Liver (tissue), 9 donors: Measurements from ENCODE around the gene TMEM79. TPM values are rescaled to one million over a fixed set of nuclear protein-coding genes. Genes with fewer than 3 reads are reported as not detected.
A peak's percentile ranks its signal among the peaks of the same experiment; 100 is the strongest.

ENCODE experiments used
- DNase-seq: peaks from one replicate; pipeline ENCODE4 v3.0.0-alpha.2; 2017; ENCODE audit warnings: low spot score
- H3K27ac ChIP-seq, 2 donors: one replicate each; pipeline ENCODE4 v1.7.0; 2013; ENCODE audit warnings: inconsistent platforms in 2 of 2, low read length in 2 of 2, control low read depth in 1 of 2, low read depth in 1 of 2, mild to moderate bottlenecking in 1 of 2
- H3K27me3 ChIP-seq, 4 donors: one replicate each; pipeline versions ENCODE4 v1.6.1 to v1.7.0; 2013; ENCODE audit warnings: low read length in 3 of 4, inconsistent platforms in 1 of 4, mild to moderate bottlenecking in 1 of 4, moderate library complexity in 1 of 4; ENCODE audit not compliant: control insufficient read depth in 4 of 4, insufficient read depth in 4 of 4
- H3K36me3 ChIP-seq, 4 donors: one replicate each; pipeline versions ENCODE4 v1.6.1 to v1.7.0; 2013; ENCODE audit warnings: low read length in 3 of 4, mild to moderate bottlenecking in 3 of 4, low read depth in 1 of 4, moderate library complexity in 1 of 4; ENCODE audit not compliant: control insufficient read depth in 4 of 4, insufficient read depth in 3 of 4
- H3K4me1 ChIP-seq, 4 donors: one replicate each; pipeline versions ENCODE4 v1.6.1 to v1.7.0; 2013; ENCODE audit warnings: low read length in 3 of 4, mild to moderate bottlenecking in 3 of 4, moderate library complexity in 1 of 4; ENCODE audit not compliant: control insufficient read depth in 4 of 4, insufficient read depth in 4 of 4
- H3K4me3 ChIP-seq, 3 donors: one replicate each; pipeline versions ENCODE4 v1.6.1 to v1.7.0; 2013; ENCODE audit warnings: low read length in 3 of 3, control low read depth in 1 of 3, low read depth in 1 of 3, mild to moderate bottlenecking in 1 of 3
- H3K9ac ChIP-seq, 2 donors: one replicate each; pipeline ENCODE4 v1.7.0; 2013; ENCODE audit warnings: low read length in 2 of 2, mild to moderate bottlenecking in 2 of 2, moderate library complexity in 2 of 2, control low read depth in 1 of 2, low read depth in 1 of 2
- H3K9me3 ChIP-seq, 4 donors: one replicate each; pipeline versions ENCODE4 v1.6.1 to v1.7.0; 2013; ENCODE audit warnings: low read length in 3 of 4; ENCODE audit not compliant: control insufficient read depth in 4 of 4
- EGR1 ChIP-seq, 2 donors: IDR thresholded peaks; 2 replicates each; pipeline ENCODE4 v1.6.1; 2016 to 2018; ENCODE audit warnings: antibody characterized with exemption in 2 of 2, low read depth in 2 of 2
- FOXA1 ChIP-seq: IDR thresholded peaks from 2 replicates; pipeline ENCODE4 v1.6.1; 2016; ENCODE audit warnings: antibody characterized with exemption
- FOXA2 ChIP-seq: IDR thresholded peaks from 2 replicates; pipeline ENCODE4 v1.6.1; 2016; ENCODE audit warnings: antibody characterized with exemption
- GABPA ChIP-seq, 2 donors: IDR thresholded peaks in 1 of 2; conservative IDR thresholded peaks in 1 of 2; 2 replicates each; pipeline ENCODE4 v1.6.1; 2016; ENCODE audit warnings: antibody characterized with exemption in 2 of 2, mild to moderate bottlenecking in 1 of 2, moderate library complexity in 1 of 2
- HNF4A ChIP-seq, 2 donors: conservative IDR thresholded peaks; 2 replicates each; pipeline ENCODE4 v1.6.1; 2016; ENCODE audit warnings: antibody characterized with exemption in 2 of 2, mild to moderate bottlenecking in 2 of 2
- HNF4G ChIP-seq: IDR thresholded peaks from 2 replicates; pipeline ENCODE4 v1.6.1; 2016; ENCODE audit warnings: antibody characterized with exemption
- JUND ChIP-seq, 2 donors: IDR thresholded peaks; 2 replicates each; pipeline ENCODE4 v1.6.1; 2016; ENCODE audit warnings: antibody characterized with exemption in 2 of 2
- NR2F2 ChIP-seq: IDR thresholded peaks from 2 replicates; pipeline ENCODE4 v1.6.1; 2016; ENCODE audit warnings: antibody characterized with exemption
- RXRA ChIP-seq, 2 donors: IDR thresholded peaks; 2 replicates each; pipeline ENCODE4 v1.6.1; 2017 to 2018; ENCODE audit warnings: antibody characterized with exemption in 2 of 2, mild to moderate bottlenecking in 1 of 2
- TAF1 ChIP-seq: conservative IDR thresholded peaks from 2 replicates; pipeline ENCODE4 v1.6.1; 2016; ENCODE audit warnings: antibody characterized with exemption, mild to moderate bottlenecking
- YY1 ChIP-seq: IDR thresholded peaks from 2 replicates; pipeline ENCODE4 v1.6.1; 2016; ENCODE audit warnings: antibody characterized with exemption, mild to moderate bottlenecking
- WGBS: extraction: QIAGEN DNeasy Blood & Tissue Kit; methylation state at CpG from one replicate; pipeline ENCODE4 v1.1.7; 2013; 5-methylcytosine and 5-hydroxymethylcytosine counted together
- polyA plus RNA-seq, 2 donors: library from polyadenylated mRNA; stranded (reverse) in 1 of 2; unstranded in 1 of 2; fragments of 200-250 nt in 1 of 2; fragments of >200 nt in 1 of 2; fragmentation: Nextera tagmentation in 1 of 2; extraction: Ambion mirVana in 1 of 2; gene quantifications; one replicate each; pipeline versions ENCODE4 v1.2.1 to v1.2.3, GENCODE V29; 2013 to 2015
- total RNA-seq, 2 donors: library from RNA; depleted of rRNA; stranded (reverse); fragments of >200 nt; gene quantifications; one replicate each; pipeline ENCODE4 v1.2.3, GENCODE V29; 2014
- TF ChIP-seq, protein P1 (sequence below): IDR thresholded peaks from 2 replicates; pipeline ENCODE4 v1.6.1; 2016; ENCODE audit warnings: antibody characterized with exemption
- TF ChIP-seq, protein P2 (sequence below): IDR thresholded peaks from 2 replicates; pipeline ENCODE4 v1.6.1; 2016; ENCODE audit warnings: antibody characterized with exemption
- TF ChIP-seq, protein P3 (sequence below): fragments of 150-350 bp; IDR thresholded peaks from 2 replicates; pipeline ENCODE4 v1.5.1; 2017; ENCODE audit warnings: improper control_type of control experiment, low read depth, low read length; ENCODE audit not compliant: missing input control
- TF ChIP-seq, protein P4 (sequence below): IDR thresholded peaks from 2 replicates; pipeline ENCODE4 v1.6.1; 2016; ENCODE audit warnings: antibody characterized with exemption, mild to moderate bottlenecking
- TF ChIP-seq, protein P5 (sequence below): IDR thresholded peaks from 2 replicates; pipeline ENCODE4 v1.6.1; 2016; ENCODE audit warnings: antibody characterized with exemption
- donor health status: healthy.
- donor health status: healthy.
- donor health status: healthy.
- donor health status: healthy.
- donor health status: healthy.

Gene TMEM79
- total and polyA plus RNA-seq, 4 donors = 1.2 to 2.2 (median 1.6) TPM

DNA sequence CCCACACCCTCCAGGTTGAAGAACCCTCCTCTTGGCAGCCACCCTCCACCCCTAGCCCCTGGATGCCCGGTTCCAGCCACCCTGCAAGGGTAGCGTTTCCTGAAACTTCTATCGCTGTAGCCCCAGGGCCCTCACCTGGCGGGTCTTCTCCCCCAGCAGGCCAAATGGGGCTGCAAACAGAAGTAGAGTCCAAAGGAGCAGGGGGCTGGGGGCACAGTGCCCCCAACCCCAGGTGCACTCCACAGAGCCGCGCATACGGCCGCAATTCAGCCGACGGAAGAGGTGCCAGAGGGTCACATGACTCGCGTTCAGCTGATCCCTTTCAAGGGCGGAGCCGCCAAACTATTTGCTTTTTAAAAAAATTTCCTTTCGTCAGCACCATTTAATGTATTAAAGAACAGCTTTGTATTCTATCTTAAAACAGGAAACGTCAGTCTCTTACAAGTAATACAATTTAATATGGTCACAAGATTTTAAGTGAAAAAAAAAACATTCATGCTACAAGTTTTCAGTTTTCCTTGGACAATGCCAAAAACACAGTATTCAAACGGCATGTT, 11.3 kb downstream of the TMEM79 start, which contains the start of gene GLMP:
Gene GLMP, minus strand, starts transcription at position 289 of the 557 bp plus-strand sequence. Its CDS starts 34 bp downstream, at position 255.
- Histone ChIP-seq H3K36me3 (peaks cover 0 to 3% (median 1%) of the 10 kb centered on the region in 4 donors), H3K4me3 (peak within 1 kb of the TSS; percentile 75 to 92 (median 91)), H3K9me3 (no peaks in the 10 kb centered on the region), H3K9ac (peak within 1 kb of the TSS; percentile 52 to 70), H3K27me3 (no peaks in the 10 kb centered on the region), H3K4me1 (peaks cover 16 to 54% (median 49%) of the 10 kb centered on the region in 4 donors), H3K27ac (peak within 1 kb of the TSS in 1 of 2 donors; percentile 49)
- TF ChIP-seq EGR1 (IDR thresholded peaks at IDR 0.05; ENCODE audit: low read depth in 2 of 2) (peak in 1 of 2 donors; percentile 14), FOXA2 (no peak), TAF1 (no peak), GABPA (IDR thresholded peaks at IDR 0.05 in 1 of 2, conservative IDR thresholded peaks at IDR 0.05 in 1 of 2) (peak in 1 of 2 donors; percentile 48), JUND (IDR thresholded peaks at IDR 0.05) (no peak), YY1 (peak; percentile 37), RXRA (IDR thresholded peaks at IDR 0.05) (peak in 1 of 2 donors; percentile 21), HNF4A (conservative IDR thresholded peaks at IDR 0.05) (peak in 1 of 2 donors; percentile 29)
- TF ChIP-seq, protein P1, sequence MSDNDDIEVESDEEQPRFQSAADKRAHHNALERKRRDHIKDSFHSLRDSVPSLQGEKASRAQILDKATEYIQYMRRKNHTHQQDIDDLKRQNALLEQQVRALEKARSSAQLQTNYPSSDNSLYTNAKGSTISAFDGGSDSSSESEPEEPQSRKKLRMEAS = peak; percentile 23
- TF ChIP-seq, protein P2, sequence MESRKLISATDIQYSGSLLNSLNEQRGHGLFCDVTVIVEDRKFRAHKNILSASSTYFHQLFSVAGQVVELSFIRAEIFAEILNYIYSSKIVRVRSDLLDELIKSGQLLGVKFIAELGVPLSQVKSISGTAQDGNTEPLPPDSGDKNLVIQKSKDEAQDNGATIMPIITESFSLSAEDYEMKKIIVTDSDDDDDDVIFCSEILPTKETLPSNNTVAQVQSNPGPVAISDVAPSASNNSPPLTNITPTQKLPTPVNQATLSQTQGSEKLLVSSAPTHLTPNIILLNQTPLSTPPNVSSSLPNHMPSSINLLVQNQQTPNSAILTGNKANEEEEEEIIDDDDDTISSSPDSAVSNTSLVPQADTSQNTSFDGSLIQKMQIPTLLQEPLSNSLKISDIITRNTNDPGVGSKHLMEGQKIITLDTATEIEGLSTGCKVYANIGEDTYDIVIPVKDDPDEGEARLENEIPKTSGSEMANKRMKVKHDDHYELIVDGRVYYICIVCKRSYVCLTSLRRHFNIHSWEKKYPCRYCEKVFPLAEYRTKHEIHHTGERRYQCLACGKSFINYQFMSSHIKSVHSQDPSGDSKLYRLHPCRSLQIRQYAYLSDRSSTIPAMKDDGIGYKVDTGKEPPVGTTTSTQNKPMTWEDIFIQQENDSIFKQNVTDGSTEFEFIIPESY = peak; percentile 70
- TF ChIP-seq, protein P3, sequence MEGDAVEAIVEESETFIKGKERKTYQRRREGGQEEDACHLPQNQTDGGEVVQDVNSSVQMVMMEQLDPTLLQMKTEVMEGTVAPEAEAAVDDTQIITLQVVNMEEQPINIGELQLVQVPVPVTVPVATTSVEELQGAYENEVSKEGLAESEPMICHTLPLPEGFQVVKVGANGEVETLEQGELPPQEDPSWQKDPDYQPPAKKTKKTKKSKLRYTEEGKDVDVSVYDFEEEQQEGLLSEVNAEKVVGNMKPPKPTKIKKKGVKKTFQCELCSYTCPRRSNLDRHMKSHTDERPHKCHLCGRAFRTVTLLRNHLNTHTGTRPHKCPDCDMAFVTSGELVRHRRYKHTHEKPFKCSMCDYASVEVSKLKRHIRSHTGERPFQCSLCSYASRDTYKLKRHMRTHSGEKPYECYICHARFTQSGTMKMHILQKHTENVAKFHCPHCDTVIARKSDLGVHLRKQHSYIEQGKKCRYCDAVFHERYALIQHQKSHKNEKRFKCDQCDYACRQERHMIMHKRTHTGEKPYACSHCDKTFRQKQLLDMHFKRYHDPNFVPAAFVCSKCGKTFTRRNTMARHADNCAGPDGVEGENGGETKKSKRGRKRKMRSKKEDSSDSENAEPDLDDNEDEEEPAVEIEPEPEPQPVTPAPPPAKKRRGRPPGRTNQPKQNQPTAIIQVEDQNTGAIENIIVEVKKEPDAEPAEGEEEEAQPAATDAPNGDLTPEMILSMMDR = no peak
- TF ChIP-seq, protein P4, sequence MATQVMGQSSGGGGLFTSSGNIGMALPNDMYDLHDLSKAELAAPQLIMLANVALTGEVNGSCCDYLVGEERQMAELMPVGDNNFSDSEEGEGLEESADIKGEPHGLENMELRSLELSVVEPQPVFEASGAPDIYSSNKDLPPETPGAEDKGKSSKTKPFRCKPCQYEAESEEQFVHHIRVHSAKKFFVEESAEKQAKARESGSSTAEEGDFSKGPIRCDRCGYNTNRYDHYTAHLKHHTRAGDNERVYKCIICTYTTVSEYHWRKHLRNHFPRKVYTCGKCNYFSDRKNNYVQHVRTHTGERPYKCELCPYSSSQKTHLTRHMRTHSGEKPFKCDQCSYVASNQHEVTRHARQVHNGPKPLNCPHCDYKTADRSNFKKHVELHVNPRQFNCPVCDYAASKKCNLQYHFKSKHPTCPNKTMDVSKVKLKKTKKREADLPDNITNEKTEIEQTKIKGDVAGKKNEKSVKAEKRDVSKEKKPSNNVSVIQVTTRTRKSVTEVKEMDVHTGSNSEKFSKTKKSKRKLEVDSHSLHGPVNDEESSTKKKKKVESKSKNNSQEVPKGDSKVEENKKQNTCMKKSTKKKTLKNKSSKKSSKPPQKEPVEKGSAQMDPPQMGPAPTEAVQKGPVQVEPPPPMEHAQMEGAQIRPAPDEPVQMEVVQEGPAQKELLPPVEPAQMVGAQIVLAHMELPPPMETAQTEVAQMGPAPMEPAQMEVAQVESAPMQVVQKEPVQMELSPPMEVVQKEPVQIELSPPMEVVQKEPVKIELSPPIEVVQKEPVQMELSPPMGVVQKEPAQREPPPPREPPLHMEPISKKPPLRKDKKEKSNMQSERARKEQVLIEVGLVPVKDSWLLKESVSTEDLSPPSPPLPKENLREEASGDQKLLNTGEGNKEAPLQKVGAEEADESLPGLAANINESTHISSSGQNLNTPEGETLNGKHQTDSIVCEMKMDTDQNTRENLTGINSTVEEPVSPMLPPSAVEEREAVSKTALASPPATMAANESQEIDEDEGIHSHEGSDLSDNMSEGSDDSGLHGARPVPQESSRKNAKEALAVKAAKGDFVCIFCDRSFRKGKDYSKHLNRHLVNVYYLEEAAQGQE = peak; percentile 20
- WGBS = under 1% methylated on average over 17 of the region's 17 CpGs
- DNase-seq = peak; percentile 73

DNA sequence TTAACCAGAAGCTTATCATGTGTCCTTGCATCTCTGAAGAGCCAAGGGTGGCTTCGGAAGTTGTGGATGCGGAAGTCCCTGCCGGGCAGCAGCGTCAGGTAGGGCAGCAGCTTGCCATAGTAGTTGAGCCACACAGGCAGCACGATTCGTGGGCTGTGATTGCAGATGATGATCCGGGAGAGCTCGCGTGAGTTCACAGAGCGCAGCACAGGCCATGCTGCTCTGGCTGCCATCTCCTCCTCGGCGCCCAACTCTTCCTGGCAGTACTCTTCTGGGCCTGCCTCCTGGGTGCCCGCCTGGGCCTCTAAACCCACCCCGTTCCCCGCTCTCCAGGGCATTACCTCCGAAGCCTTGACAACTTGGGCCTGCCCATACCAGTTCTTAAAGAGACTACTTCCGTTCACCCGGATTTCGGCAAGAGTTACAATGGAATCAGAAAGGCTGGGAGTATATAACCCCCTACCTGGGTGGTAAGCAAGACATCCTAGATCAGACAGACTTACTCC, 14.8 kb downstream of the TMEM79 start, which contains the start of gene VHLL:
Gene VHLL, minus strand, starts transcription at position 456 of the 506 bp plus-strand sequence. Its CDS starts 118 bp downstream, at position 338.
- Histone ChIP-seq H3K36me3 (peaks cover 0 to 2% (median 0%) of the 10 kb centered on the region in 4 donors), H3K9ac (no peak within 1 kb of the TSS), H3K4me3 (no peak within 1 kb of the TSS), H3K27ac (no peak within 1 kb of the TSS), H3K4me1 (peaks cover 10 to 34% (median 24%) of the 10 kb centered on the region in 4 donors), H3K9me3 (no peaks in the 10 kb centered on the region), H3K27me3 (no peaks in the 10 kb centered on the region)
- 94% methylated on average over 19 of the region's 19 CpGs for WGBS
- no peak for DNase-seq
- TF ChIP-seq, protein P3 = no peak
- TF ChIP-seq NR2F2 (no peak), YY1 (no peak), FOXA1 (no peak), HNF4A (conservative IDR thresholded peaks at IDR 0.05) (no peak), FOXA2 (no peak), EGR1 (IDR thresholded peaks at IDR 0.05; ENCODE audit: low read depth in 2 of 2) (no peak), HNF4G (no peak)
- TF ChIP-seq, protein P5, sequence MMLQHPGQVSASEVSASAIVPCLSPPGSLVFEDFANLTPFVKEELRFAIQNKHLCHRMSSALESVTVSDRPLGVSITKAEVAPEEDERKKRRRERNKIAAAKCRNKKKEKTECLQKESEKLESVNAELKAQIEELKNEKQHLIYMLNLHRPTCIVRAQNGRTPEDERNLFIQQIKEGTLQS = no peak
- TF ChIP-seq, protein P2 = no peak
- TF ChIP-seq, protein P1 = no peak
